B cell (primary cell): ENCODE results near the gene SMIM35. TPM values are rescaled to one million over a fixed set of nuclear protein-coding genes. Genes with fewer than 3 reads are reported as not detected.

Experiments used
- ATAC-seq: fragments of 200-7000 bp; cut with Tn5 transposase; one replicate; pipeline ENCODE4 v1.10.0; 2021; ENCODE audit warnings: low read depth, mild to moderate bottlenecking, moderate number of reproducible peaks, moderate library complexity
- CTCF ChIA-PET: fragments of 350-600 bp; sonication (Branson Sonifier 250); formaldehyde crosslinking; loops from one replicate; lab custom pipeline; 2021; ENCODE audit warnings: antibody characterized with exemption, inconsistent platforms; lab: Charles Lee
- POLR2A ChIA-PET: fragments of 350-600 bp; sonication (Branson Sonifier 250); formaldehyde crosslinking; loops from one replicate; lab custom pipeline; 2021; ENCODE audit warnings: antibody characterized with exemption; lab: Charles Lee
- DNase-seq: peaks from one replicate; pipeline ENCODE4 v3.0.0; 2013
- H2AFZ ChIP-seq: 2 replicates; pipeline ENCODE4 v1.6.1; 2012; ENCODE audit warnings: mild to moderate bottlenecking, low read depth, low read length; ENCODE audit not compliant: insufficient read depth, poor library complexity, severe bottlenecking
- H3K27ac ChIP-seq, 2 donors: 1 replicate in 1 of 2; 2 replicates in 1 of 2; pipeline ENCODE4 v1.5.1; 2012 to 2013; ENCODE audit warnings: low read length in 2 of 2, mild to moderate bottlenecking in 2 of 2, moderate library complexity in 1 of 2
- H3K27me3 ChIP-seq, 4 experiments: fragments of 200-600 bp in 1 of 4; sonication (generic) in 1 of 4; replicated peaks in 1 of 4; 1 replicate in 2 of 4; 2 replicates in 2 of 4; pipeline versions ENCODE4 v1.6.1 to v1.7.0; 2013 to 2016; ENCODE audit warnings: low read length in 3 of 4, mild to moderate bottlenecking in 2 of 4, mixed read lengths in 1 of 4, moderate library complexity in 1 of 4; ENCODE audit not compliant: insufficient read depth in 4 of 4, control insufficient read depth in 3 of 4; ENCODE audit errors: control extremely low read depth in 1 of 4
- H3K36me3 ChIP-seq, 2 experiments: replicated peaks in 1 of 2; 1 replicate in 1 of 2; 2 replicates in 1 of 2; pipeline versions ENCODE4 v1.6.1 to v1.7.1; 2013; ENCODE audit warnings: low read length in 1 of 2; ENCODE audit not compliant: insufficient read depth in 2 of 2, control insufficient read depth in 1 of 2; ENCODE audit errors: control extremely low read depth in 1 of 2, extremely low read depth in 1 of 2
- H3K4me1 ChIP-seq, 2 donors: fragments of 200-600 bp in 1 of 2; sonication (generic) in 1 of 2; 1 replicate in 1 of 2; 2 replicates in 1 of 2; pipeline versions ENCODE4 v1.5.1 to v1.6.1; 2013 to 2017; ENCODE audit warnings: low read length in 2 of 2; ENCODE audit not compliant: control insufficient read depth in 2 of 2, insufficient read depth in 2 of 2
- H3K4me2 ChIP-seq: replicated peaks from 2 replicates; pipeline ENCODE3; 2012; ENCODE audit warnings: mild to moderate bottlenecking, low read depth, low read length; ENCODE audit not compliant: poor library complexity, severe bottlenecking
- H3K4me3 ChIP-seq, 5 experiments: fragments of 200-600 bp in 1 of 5; sonication (generic) in 1 of 5; 1 replicate in 3 of 5; 2 replicates in 2 of 5; pipeline versions ENCODE4 v1.5.1 to v1.7.0; 2011 to 2016; ENCODE audit warnings: low read length in 4 of 5, mild to moderate bottlenecking in 4 of 5, low read depth in 2 of 5, control low read depth in 1 of 5, moderate library complexity in 1 of 5; ENCODE audit not compliant: insufficient read depth in 1 of 5; ENCODE audit errors: control extremely low read depth in 1 of 5, extremely low read depth in 1 of 5
- H3K79me2 ChIP-seq: fragments of 200-600 bp; sonication (generic); one replicate; pipeline ENCODE4 v1.6.0; 2016; ENCODE audit warnings: low read length; ENCODE audit not compliant: control insufficient read depth, insufficient read depth
- H3K9ac ChIP-seq: fragments of 200-600 bp; sonication (generic); 2 replicates; pipeline ENCODE4 v1.6.1; 2017; ENCODE audit warnings: mild to moderate bottlenecking, low read length, moderate library complexity
- H3K9me3 ChIP-seq, 3 donors: one replicate each; pipeline versions ENCODE4 v1.6.1 to v1.7.1; 2013; ENCODE audit warnings: low read length in 2 of 3; ENCODE audit not compliant: control insufficient read depth in 2 of 3, insufficient read depth in 1 of 3; ENCODE audit errors: control extremely low read depth in 1 of 3
- H4K20me1 ChIP-seq: 2 replicates; pipeline ENCODE4 v1.6.0; 2012; ENCODE audit warnings: mild to moderate bottlenecking, low read length; ENCODE audit not compliant: insufficient read depth, control insufficient read depth, poor library complexity, severe bottlenecking
- H3K27ac Mint-ChIP-seq: one replicate; pipeline ENCODE4 v1.8.0; 2021; ENCODE audit warnings: mixed read lengths
- H3K27me3 Mint-ChIP-seq: one replicate; pipeline ENCODE4 v1.8.0; 2021; ENCODE audit warnings: mixed read lengths
- H3K4me1 Mint-ChIP-seq: one replicate; pipeline ENCODE4 v1.8.0; 2021; ENCODE audit warnings: mixed read lengths
- H3K4me3 Mint-ChIP-seq: one replicate; pipeline ENCODE4 v1.8.0; 2021; ENCODE audit warnings: mixed read lengths
- H3K9me3 Mint-ChIP-seq: one replicate; pipeline ENCODE4 v1.8.0; 2022; ENCODE audit warnings: mixed read lengths; ENCODE audit not compliant: insufficient read depth
- EZH2 ChIP-seq: IDR thresholded peaks from 2 replicates; pipeline ENCODE4 v1.6.1; 2012; ENCODE audit warnings: borderline replicate concordance, low read depth, mild to moderate bottlenecking, moderate library complexity, low read length; ENCODE audit not compliant: insufficient read depth, poor library complexity, severe bottlenecking
- WGBS: methylation state at CpG from one replicate; pipeline ENCODE4 v1.1.5; 2013; ENCODE audit warnings: missing lambda C conversion rate; ENCODE audit not compliant: insufficient coverage; 5-methylcytosine and 5-hydroxymethylcytosine counted together
- intact Hi-C: fragments of 100-400 bp; cut with micrococcal nuclease; formaldehyde crosslinking; loops from one replicate; pipeline ENCODE4 v1.10.0; 2022
- polyA plus RNA-seq: library from polyadenylated mRNA; depleted of rRNA; stranded (reverse); fragments of >200 nt; gene quantifications from 2 replicates; pipeline ENCODE4 v1.2.3, GENCODE V29; 2012
- total RNA-seq, 2 donors: library from RNA; stranded (reverse); fragments of 120-200 nt in 1 of 2; gene quantifications; 1 replicate in 1 of 2; 2 replicates in 1 of 2; pipeline versions ENCODE4 v1.2.3 to v1.2.4, GENCODE V29; 2013 to 2022
- TF ChIP-seq, protein P1 (sequence below): fragments of 200-600 bp; IDR thresholded peaks from one replicate; pipeline ENCODE4 v1.8.0; 2022; ENCODE audit warnings: antibody characterized with exemption, mild to moderate bottlenecking

Gene SMIM35
- total and polyA plus RNA-seq, 2 donors (not counting 1 experiment from before 2014, with no cell fraction given): 1.3 to 4.5 TPM

DNA sequence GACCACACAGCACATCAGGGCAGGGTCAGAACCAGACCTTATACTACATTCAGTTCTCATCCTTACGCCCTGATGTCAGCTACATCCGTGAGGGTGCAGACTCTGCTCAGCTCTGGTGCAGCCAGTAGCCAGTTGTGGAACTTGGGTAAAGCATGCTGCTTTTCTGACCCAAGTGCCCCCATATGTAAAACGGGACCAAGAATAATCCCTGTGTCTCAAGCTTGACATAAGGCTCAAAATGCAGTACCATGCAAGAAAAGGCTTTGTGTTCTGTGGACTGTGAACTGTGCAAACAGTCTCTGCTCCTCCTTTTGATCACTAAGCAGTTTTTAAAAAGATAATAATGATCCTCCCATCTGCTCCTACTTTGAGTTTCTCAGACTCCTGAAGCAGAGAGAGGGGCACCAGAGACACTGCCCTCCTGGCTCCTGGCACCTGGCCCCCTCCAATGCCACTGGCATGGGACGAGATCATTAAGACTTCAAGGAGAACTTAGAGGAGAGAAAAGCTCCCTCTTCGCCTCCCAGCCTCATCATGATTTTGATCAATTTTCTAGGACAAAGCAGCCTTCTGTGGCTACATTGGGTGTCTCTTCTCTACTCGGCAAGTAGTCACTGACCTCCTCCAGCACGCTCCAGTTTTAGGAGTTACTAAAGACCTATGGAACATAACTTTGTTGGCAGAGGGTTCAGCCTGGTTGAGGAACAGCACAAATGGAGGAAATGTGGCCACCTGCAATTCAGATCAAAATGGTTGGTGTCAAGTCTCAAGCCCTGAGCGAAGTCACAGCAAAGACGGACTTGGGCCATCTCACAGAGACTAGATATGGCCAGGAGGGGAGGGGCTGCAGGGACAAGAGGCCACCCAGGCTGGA lies 76.7 kb downstream of the SMIM35 start:
- H3K9me3 Mint-ChIP-seq: peaks cover 2% of the 10 kb centered on the region
- Histone ChIP-seq H3K27me3 (no peaks in the 10 kb centered on the region), H3K36me3 (no peaks in the 10 kb centered on the region), H3K27ac (peak overlapping the region; percentile 95 to 99), H3K9ac (peak overlapping the region; percentile 53), H3K4me3 (peak overlapping the region in 2 of 5 experiments; percentile 2 to 38), H3K4me2 (peak overlapping the region; percentile 67), H4K20me1 (no peaks in the 10 kb centered on the region), H2AFZ (peak overlapping the region; percentile 23), H3K9me3 (peaks cover 0 to 14% (median 0%) of the 10 kb centered on the region in 3 donors), H3K4me1 (peaks cover 99 to 100% of the 10 kb centered on the region in 2 donors), H3K79me2 (no peaks in the 10 kb centered on the region)
- H3K27me3 Mint-ChIP-seq: no peaks in the 10 kb centered on the region
- peak overlapping the region; percentile 99 for H3K27ac Mint-ChIP-seq
- ATAC-seq (no peak), DNase-seq (peak; percentile 57)
- no peak for TF ChIP-seq EZH2
- TF ChIP-seq, protein P1, sequence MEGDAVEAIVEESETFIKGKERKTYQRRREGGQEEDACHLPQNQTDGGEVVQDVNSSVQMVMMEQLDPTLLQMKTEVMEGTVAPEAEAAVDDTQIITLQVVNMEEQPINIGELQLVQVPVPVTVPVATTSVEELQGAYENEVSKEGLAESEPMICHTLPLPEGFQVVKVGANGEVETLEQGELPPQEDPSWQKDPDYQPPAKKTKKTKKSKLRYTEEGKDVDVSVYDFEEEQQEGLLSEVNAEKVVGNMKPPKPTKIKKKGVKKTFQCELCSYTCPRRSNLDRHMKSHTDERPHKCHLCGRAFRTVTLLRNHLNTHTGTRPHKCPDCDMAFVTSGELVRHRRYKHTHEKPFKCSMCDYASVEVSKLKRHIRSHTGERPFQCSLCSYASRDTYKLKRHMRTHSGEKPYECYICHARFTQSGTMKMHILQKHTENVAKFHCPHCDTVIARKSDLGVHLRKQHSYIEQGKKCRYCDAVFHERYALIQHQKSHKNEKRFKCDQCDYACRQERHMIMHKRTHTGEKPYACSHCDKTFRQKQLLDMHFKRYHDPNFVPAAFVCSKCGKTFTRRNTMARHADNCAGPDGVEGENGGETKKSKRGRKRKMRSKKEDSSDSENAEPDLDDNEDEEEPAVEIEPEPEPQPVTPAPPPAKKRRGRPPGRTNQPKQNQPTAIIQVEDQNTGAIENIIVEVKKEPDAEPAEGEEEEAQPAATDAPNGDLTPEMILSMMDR: no peak
- POLR2A ChIA-PET: interaction anchor here (1.0 to 20.9 kb wide), 6 partner anchors 17 to 182 kb away, joined by 3 to 346 read pairs (median 14); partner anchors contain the start of gene IL10RA
- peak overlapping the region; percentile 75 for H3K4me3 Mint-ChIP-seq
- CTCF ChIA-PET: interaction anchor here (1.0 to 10.5 kb wide), 9 partner anchors 8 to 195 kb away, joined by 3 to 133 read pairs (median 9); partner anchors contain the start of gene IL10RA
- intact Hi-C loops: loop anchor here (5.0 to 10.0 kb wide), 2 partner anchors 38 to 215 kb away; partner anchors contain the start of gene JAML
- peaks cover 100% of the 10 kb centered on the region for H3K4me1 Mint-ChIP-seq
- 24% methylated on average over 6 of the region's 9 CpGs for WGBS
